IMR-90 (cell line): Measurements from ENCODE around the gene NOC2L. TPM values are rescaled to one million over a fixed set of nuclear protein-coding genes. Genes with fewer than 3 reads are reported as not detected.
A peak's percentile ranks its signal among the peaks of the same experiment; 100 is the strongest.

Source experiments
- ATAC-seq: fragments of 200-7000 bp; cut with Tn5 transposase; 2 replicates; pipeline ENCODE4 v1.9.1; 2020; ENCODE audit warnings: low read depth, mild to moderate bottlenecking, moderate library complexity
- BruUV-seq: library from RNA; stranded (reverse); fragments of 400-500 nt; replicated peaks from 2 replicates; lab custom pipeline; 2021; lab: Mats Ljungman, UMichigan
- CTCF ChIA-PET: fragments of 300-600 bp; formaldehyde crosslinking; extraction: SDS; loops from one replicate; lab custom pipeline; 2021; ENCODE audit warnings: antibody characterized with exemption; lab: Yijun Ruan, JAX
- POLR2A ChIA-PET: fragments of 300-600 bp; sonication (Branson Sonifier 250); formaldehyde crosslinking; loops from one replicate; lab custom pipeline; 2022; ENCODE audit warnings: antibody characterized with exemption; ENCODE audit not compliant: unreplicated experiment; lab: Charles Lee
- DNase-seq: peaks from one replicate; pipeline ENCODE4 v3.0.0; 2013
- H2AFZ ChIP-seq: replicated peaks from 2 replicates; pipeline ENCODE3; 2013; ENCODE audit warnings: low read length, mild to moderate bottlenecking; ENCODE audit not compliant: poor library complexity
- H2AK5ac ChIP-seq: 2 replicates; pipeline ENCODE4 v1.6.1; 2013; ENCODE audit warnings: low read depth, low read length, inconsistent platforms
- H2AK9ac ChIP-seq: replicated peaks from 2 replicates; pipeline ENCODE3; 2013; ENCODE audit warnings: mild to moderate bottlenecking, low read depth, low read length, moderate library complexity; ENCODE audit not compliant: poor library complexity
- H2BK120ac ChIP-seq: 2 replicates; pipeline ENCODE4 v1.6.1; 2013; ENCODE audit warnings: low read depth, low read length, inconsistent platforms
- H2BK15ac ChIP-seq: 3 replicates; pipeline ENCODE4 v1.6.1; 2013; ENCODE audit warnings: low read depth, low read length, inconsistent platforms
- H2BK20ac ChIP-seq: 2 replicates; pipeline ENCODE4 v1.6.1; 2013; ENCODE audit warnings: low read depth, mild to moderate bottlenecking, inconsistent platforms, low read length, moderate library complexity
- H2BK5ac ChIP-seq: 2 replicates; pipeline ENCODE4 v1.6.1; 2013; ENCODE audit warnings: mild to moderate bottlenecking, low read depth, low read length, inconsistent platforms; ENCODE audit not compliant: poor library complexity, severe bottlenecking
- H3K14ac ChIP-seq: replicated peaks from 2 replicates; pipeline ENCODE4 v1.6.1; 2013; ENCODE audit warnings: low read depth, low read length, inconsistent platforms
- H3K18ac ChIP-seq: 2 replicates; pipeline ENCODE4 v1.6.1; 2013; ENCODE audit warnings: low read depth, low read length, control low read depth
- H3K23ac ChIP-seq: 2 replicates; pipeline ENCODE4 v1.6.1; 2013; ENCODE audit warnings: low read depth, low read length, inconsistent platforms
- H3K27ac ChIP-seq: 2 replicates; pipeline ENCODE4 v1.5.1; 2013; ENCODE audit warnings: mild to moderate bottlenecking, control low read depth, low read length; ENCODE audit not compliant: insufficient read depth
- H3K27me3 ChIP-seq: 2 replicates; pipeline ENCODE4 v1.6.1; 2013; ENCODE audit warnings: low read length; ENCODE audit not compliant: control insufficient read depth, insufficient read depth
- H3K36me3 ChIP-seq: 2 replicates; pipeline ENCODE4 v1.6.1; 2013; ENCODE audit warnings: low read length, mixed read lengths; ENCODE audit not compliant: control insufficient read depth, insufficient read depth
- H3K4ac ChIP-seq: 2 replicates; pipeline ENCODE4 v1.6.1; 2013; ENCODE audit warnings: low read depth, low read length, inconsistent platforms
- H3K4me1 ChIP-seq: 2 replicates; pipeline ENCODE4 v1.6.1; 2013; ENCODE audit warnings: low read length, mixed read lengths; ENCODE audit not compliant: control insufficient read depth, insufficient read depth
- H3K4me2 ChIP-seq: 2 replicates; pipeline ENCODE4 v1.6.1; 2013; ENCODE audit warnings: low read depth, mild to moderate bottlenecking, control low read depth, low read length, moderate library complexity
- H3K4me3 ChIP-seq: 2 replicates; pipeline ENCODE4 v1.5.1; 2013; ENCODE audit warnings: low read depth, mild to moderate bottlenecking, control low read depth, low read length, moderate library complexity; ENCODE audit not compliant: insufficient read depth
- H3K56ac ChIP-seq: 2 replicates; pipeline ENCODE4 v1.6.1; 2013; ENCODE audit warnings: low read length, inconsistent platforms; ENCODE audit not compliant: insufficient read depth; ENCODE audit errors: extremely low read depth
- H3K79me1 ChIP-seq, 2 experiments: 2 replicates each; pipeline ENCODE4 v1.6.1; 2013; ENCODE audit warnings: low read length in 2 of 2, inconsistent platforms in 1 of 2, low read depth in 1 of 2
- H3K9ac ChIP-seq: 2 replicates; pipeline ENCODE4 v1.6.1; 2013; ENCODE audit warnings: low read depth, low read length, control low read depth
- H3K9me1 ChIP-seq: 2 replicates; pipeline ENCODE4 v1.6.1; 2013; ENCODE audit warnings: low read length, inconsistent platforms; ENCODE audit not compliant: insufficient read depth
- H3K9me3 ChIP-seq: 2 replicates; pipeline ENCODE4 v1.6.1; 2013; ENCODE audit warnings: low read length; ENCODE audit not compliant: control insufficient read depth, insufficient read depth
- H4K20me1 ChIP-seq: 2 replicates; pipeline ENCODE4 v1.6.1; 2013; ENCODE audit warnings: low read length, inconsistent platforms; ENCODE audit not compliant: insufficient read depth
- H4K5ac ChIP-seq: 2 replicates; pipeline ENCODE4 v1.6.1; 2013; ENCODE audit warnings: mild to moderate bottlenecking, low read depth, low read length, control low read depth
- H4K8ac ChIP-seq, 2 experiments: 2 replicates each; pipeline ENCODE4 v1.6.1; 2013; ENCODE audit warnings: low read depth in 2 of 2, low read length in 2 of 2, control low read depth in 1 of 2, inconsistent platforms in 1 of 2
- H4K91ac ChIP-seq: 2 replicates; pipeline ENCODE4 v1.6.1; 2013; ENCODE audit warnings: low read depth, low read length, inconsistent platforms; ENCODE audit not compliant: insufficient read depth
- CTCF ChIP-seq: conservative IDR thresholded peaks from 2 replicates; pipeline ENCODE4 v1.5.1; 2012; ENCODE audit warnings: mild to moderate bottlenecking, low read depth, low read length, improper control_type of control experiment
- ELK1 ChIP-seq: fragments of 150-350 bp; IDR thresholded peaks from 2 replicates; pipeline ENCODE4 v1.6.1; 2016; ENCODE audit warnings: low read depth, mild to moderate bottlenecking, low read length, moderate library complexity, borderline replicate concordance
- MAZ ChIP-seq: IDR thresholded peaks from 2 replicates; pipeline ENCODE4 v1.6.1; 2012; ENCODE audit warnings: low read depth, mild to moderate bottlenecking, low read length, improper control_type of control experiment, moderate library complexity, borderline replicate concordance
- RFX5 ChIP-seq: IDR thresholded peaks from 2 replicates; pipeline ENCODE4 v1.8.0; 2012; ENCODE audit warnings: low read depth, mild to moderate bottlenecking, low read length, moderate library complexity
- WGBS, 2 experiments: methylation state at CpG; one replicate each; pipeline versions ENCODE4 v1.1.5 to v1.1.7; 2013; ENCODE audit warnings: missing lambda C conversion rate in 2 of 2; ENCODE audit not compliant: insufficient read length in 1 of 2; ENCODE audit errors: extremely low coverage in 2 of 2; 5-methylcytosine and 5-hydroxymethylcytosine counted together
- dilution Hi-C: fragments of 300-500 bp; cut with HindIII; formaldehyde crosslinking; loops from one replicate; pipeline ENCODE4 v1.14.3; 2018; ENCODE audit warnings: low sequenced_read_pairs; ENCODE audit not compliant: unreplicated experiment
- in situ Hi-C: fragments of 300-500 bp; cut with MboI; formaldehyde crosslinking; loops from 3 replicates; pipeline ENCODE4 v1.14.3; 2019; ENCODE audit warnings: low sequenced_read_pairs, inconsistent platforms, mixed read lengths
- intact Hi-C: fragments of 100-400 bp; cut with micrococcal nuclease; formaldehyde crosslinking; loops from 2 replicates; pipeline ENCODE4 v1.10.0; 2022
- polyA plus RNA-seq, 3 experiments: library from polyadenylated mRNA; depleted of rRNA; stranded (reverse); fragments of >200 nt; gene quantifications; 2 replicates each; pipeline ENCODE4 v1.2.3, GENCODE V29; 2012; ENCODE audit warnings: low replicate concordance in 1 of 3
- total RNA-seq: library from RNA; depleted of rRNA; stranded (reverse); fragments of >200 nt; gene quantifications from 2 replicates; pipeline ENCODE4 v1.2.3, GENCODE V29; 2012

Gene NOC2L
- total and polyA plus RNA-seq, 2 of the 4 experiments (the other 2 are of a cell fraction) = 74.2 to 106 TPM

- peak overlapping the region; percentile 54 for H3K56ac ChIP-seq
- CTCF ChIA-PET = interaction anchor here (1.0 kb wide), 1 partner anchor 10 kb away, joined by 3 read pairs; no protein-coding TSS in a partner anchor
- peaks cover 4% of the 10 kb centered on the region for H3K36me3 ChIP-seq
- H4K8ac ChIP-seq = peak overlapping the region; percentile 43 to 83; a peak in 2 of 4 replicates
- H2AK9ac ChIP-seq = peak overlapping the region; percentile 83
- peak overlapping the region; percentile 27; the same call in 1 of the 2 replicates for H4K5ac ChIP-seq
- peak overlapping the region; percentile 65 for H3K4me2 ChIP-seq
- H3K4me3 ChIP-seq = no peak overlapping the region
- BruUV-seq = no TSS peak
- peak overlapping the region; percentile 81 for H3K4ac ChIP-seq
- 5% methylated on average over 39 of the region's 86 CpGs; no CpG with 5 or more reads in 1 of the 2 experiments for WGBS, 2 experiments
- H3K9me3 ChIP-seq = no peaks in the 10 kb centered on the region
- H4K91ac ChIP-seq = peak overlapping the region; percentile 89
- peak overlapping the region; percentile 21; the same call in 1 of the 2 replicates for H3K18ac ChIP-seq
- H3K27ac ChIP-seq = peak overlapping the region; percentile 43
- ATAC-seq (peak; percentile 34), DNase-seq (peak; percentile 62)
- H2BK20ac ChIP-seq = peak overlapping the region; percentile 62
- H3K79me1 ChIP-seq = 0 out of 4 replicates have a peak, but pooled peaks cover 0 to 5% of the 10 kb centered on the region in 2 experiments
- intact Hi-C loops = loop anchor here (1.0 to 2.0 kb wide), 2 partner anchors 16 to 28 kb away; no protein-coding TSS in a partner anchor
- H2AK5ac ChIP-seq = peak overlapping the region; percentile 94
- peak overlapping the region; percentile 87 for H2BK120ac ChIP-seq
- peak overlapping the region; percentile 42; the same call in 1 of the 3 replicates for H2BK15ac ChIP-seq
- peak overlapping the region; percentile 66; the same call in 1 of the 2 replicates for H3K14ac ChIP-seq
- H3K27me3 ChIP-seq = no peaks in the 10 kb centered on the region
- peak overlapping the region; percentile 66 for H2AFZ ChIP-seq
- peak overlapping the region; percentile 91; the same call in 1 of the 2 replicates for H3K23ac ChIP-seq
- no peaks in the 10 kb centered on the region for H3K9me1 ChIP-seq
- peak overlapping the region; percentile 26; the same call in 1 of the 2 replicates for H3K9ac ChIP-seq
- in situ Hi-C loops = no loop called here
- peak overlapping the region; percentile 68 for H2BK5ac ChIP-seq
- POLR2A ChIA-PET = interaction anchor here (0.6 kb wide), 1 partner anchor 12 kb away, joined by 3 read pairs; no protein-coding TSS in a partner anchor
- dilution Hi-C loops = no loop called here
- peaks cover 48% of the 10 kb centered on the region for H3K4me1 ChIP-seq
- TF ChIP-seq ELK1 (no peak), RFX5 (no peak), MAZ (peak; percentile 58), CTCF (0 out of 2 replicates have a peak, but pooled peaks have one; percentile 22)
- H4K20me1 ChIP-seq = peaks cover 16% of the 10 kb centered on the region
Measured at GRCh38 chr1:940107-941014, 18.7 kb downstream of the NOC2L start.
